Osteocyte (in vitro differentiated cells): ENCODE measurements around the gene MDM1. TPM values are rescaled to one million over a fixed set of nuclear protein-coding genes. Genes with fewer than 3 reads are reported as not detected.
A peak's percentile ranks its signal among the peaks of the same experiment; 100 is the strongest.

Experiments
- DNase-seq: peaks from one replicate; pipeline ENCODE4 v3.0.0; 2021; ENCODE audit warnings: mixed read lengths; ENCODE audit not compliant: unreplicated experiment; ENCODE audit errors: extremely low spot score
- H3K27ac Mint-ChIP-seq: one replicate; pipeline ENCODE4 v1.8.0; 2021; ENCODE audit warnings: mild to moderate bottlenecking, mixed read lengths; ENCODE audit not compliant: unreplicated experiment
- H3K27me3 Mint-ChIP-seq: one replicate; pipeline ENCODE4 v1.8.0; 2021; ENCODE audit warnings: mixed read lengths; ENCODE audit not compliant: unreplicated experiment
- H3K36me3 Mint-ChIP-seq: one replicate; pipeline ENCODE4 v1.8.0; 2021; ENCODE audit warnings: mixed read lengths; ENCODE audit not compliant: unreplicated experiment
- H3K4me1 Mint-ChIP-seq: one replicate; pipeline ENCODE4 v1.8.0; 2021; ENCODE audit warnings: mixed read lengths; ENCODE audit not compliant: unreplicated experiment
- H3K4me3 Mint-ChIP-seq: one replicate; pipeline ENCODE4 v1.8.0; 2021; ENCODE audit warnings: mild to moderate bottlenecking, moderate library complexity, mixed read lengths; ENCODE audit not compliant: unreplicated experiment
- H3K9me3 Mint-ChIP-seq: one replicate; pipeline ENCODE4 v1.8.0; 2021; ENCODE audit warnings: mixed read lengths; ENCODE audit not compliant: unreplicated experiment
- CTCF ChIP-seq: fragments of 200-600 bp; sonication (generic); IDR thresholded peaks from 2 replicates; pipeline ENCODE4 v1.5.0; 2021; ENCODE audit warnings: antibody characterized with exemption, mild to moderate bottlenecking, moderate library complexity
- total RNA-seq: library from RNA; stranded (reverse); gene quantifications from 2 replicates; pipeline ENCODE4 v1.2.1, GENCODE V29; 2021

MDM1 gene
- total RNA-seq, 1 donor from 2014 or later, result 10.9 TPM

DNA sequence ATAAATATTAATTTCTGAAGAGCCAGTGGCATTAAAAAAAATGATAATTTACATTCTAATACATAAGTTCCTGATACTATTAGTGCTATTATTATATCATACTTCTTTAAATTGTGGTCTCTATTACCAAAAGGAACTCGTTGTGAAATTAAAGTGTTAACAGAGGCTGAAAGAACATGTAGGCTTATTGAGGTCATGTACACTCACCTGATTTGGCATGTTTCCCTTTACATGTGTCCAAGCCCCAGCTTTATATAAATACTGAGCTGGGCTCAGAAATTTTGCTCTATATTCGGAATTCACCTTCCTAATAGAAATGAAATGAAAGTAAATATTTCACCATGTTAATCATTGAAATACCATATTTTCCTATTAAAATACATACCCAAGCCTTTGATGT lies 11.0 kb downstream of the MDM1 start:
- Mint-ChIP-seq H3K4me3 (no peak overlapping the region), H3K27me3 (no peaks in the 10 kb centered on the region), H3K27ac (no peak overlapping the region), H3K4me1 (peaks cover 4% of the 10 kb centered on the region), H3K36me3 (peaks cover 5% of the 10 kb centered on the region), H3K9me3 (no peaks in the 10 kb centered on the region)
- no peak for TF ChIP-seq CTCF
- DNase-seq, result no peak

DNA sequence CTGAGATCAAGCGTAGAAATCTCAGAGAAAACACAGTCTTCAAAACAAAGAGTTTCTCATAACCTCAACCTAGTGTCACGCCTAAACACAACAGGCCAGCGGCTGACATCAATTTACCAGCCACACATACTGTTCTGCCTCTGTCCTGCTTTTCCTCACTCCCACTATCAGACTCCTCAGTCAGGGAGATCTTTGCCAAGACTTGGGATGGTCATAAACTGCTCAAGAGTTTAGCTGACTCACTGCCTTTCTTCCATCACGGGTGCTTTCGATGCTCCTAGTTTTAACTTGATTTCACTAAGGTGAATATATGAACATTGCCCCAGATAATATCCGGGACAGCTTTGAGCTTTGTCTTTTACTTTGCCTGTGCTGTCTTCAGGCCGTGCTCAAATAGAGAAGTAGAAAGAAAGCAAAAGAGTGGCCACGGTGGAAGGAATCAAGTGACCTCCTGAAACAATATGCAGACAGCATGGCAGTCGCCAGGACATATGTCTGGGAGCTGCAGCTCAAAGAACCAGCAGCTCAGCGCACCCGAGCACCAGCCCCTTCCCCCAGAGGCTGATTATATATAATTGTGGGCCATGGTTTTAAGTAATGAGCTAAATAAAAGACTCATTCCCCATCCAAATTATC lies 12.1 kb downstream of the MDM1 start:
- no peak overlapping the region for H3K4me3 Mint-ChIP-seq
- no peaks in the 10 kb centered on the region for H3K9me3 Mint-ChIP-seq
- H3K27me3 Mint-ChIP-seq, result no peaks in the 10 kb centered on the region
- peaks cover 4% of the 10 kb centered on the region for H3K4me1 Mint-ChIP-seq
- peaks cover 6% of the 10 kb centered on the region for H3K36me3 Mint-ChIP-seq
- TF ChIP-seq CTCF, result no peak
- no peak overlapping the region for H3K27ac Mint-ChIP-seq
- DNase-seq, result no peak

- no peak overlapping the region for H3K27ac Mint-ChIP-seq
- TF ChIP-seq CTCF, result peak; percentile 75
- no peaks in the 10 kb centered on the region for H3K4me1 Mint-ChIP-seq
- no peak overlapping the region for H3K4me3 Mint-ChIP-seq
- no peak for DNase-seq
- H3K36me3 Mint-ChIP-seq, result peaks cover 8% of the 10 kb centered on the region
- no peaks in the 10 kb centered on the region for H3K9me3 Mint-ChIP-seq
- H3K27me3 Mint-ChIP-seq, result no peaks in the 10 kb centered on the region
Measured at GRCh38 chr12:68317047-68317667, 15.0 kb downstream of the MDM1 start.

DNA sequence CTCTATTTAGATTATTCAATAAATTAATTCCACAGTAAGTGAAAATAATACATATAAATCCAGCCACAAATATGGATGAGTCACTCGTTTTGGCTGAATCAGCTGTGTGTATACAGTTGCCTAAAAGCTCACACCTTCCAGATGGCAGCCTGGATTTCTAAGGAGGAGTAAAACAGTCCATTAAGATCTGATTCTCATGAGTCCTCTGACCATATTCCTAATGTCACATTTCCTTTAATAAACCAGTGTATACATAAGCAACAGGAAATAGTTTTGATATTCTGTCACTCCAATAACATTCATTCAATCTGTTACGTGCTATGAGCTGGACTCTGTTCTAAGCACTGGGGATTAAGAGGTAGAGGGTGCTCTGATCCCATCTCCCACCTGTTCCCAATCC lies 21.8 kb downstream of the MDM1 start:
- no peak for TF ChIP-seq CTCF
- Mint-ChIP-seq H3K36me3 (peaks cover 26% of the 10 kb centered on the region), H3K9me3 (no peaks in the 10 kb centered on the region), H3K27ac (no peak overlapping the region), H3K27me3 (no peaks in the 10 kb centered on the region), H3K4me3 (no peak overlapping the region), H3K4me1 (peaks cover 6% of the 10 kb centered on the region)
- no peak for DNase-seq

GRCh38 chr12:68306564-68306963 lies 25.6 kb downstream of the MDM1 start:
- peaks cover 6% of the 10 kb centered on the region for H3K4me1 Mint-ChIP-seq
- no peak overlapping the region for H3K4me3 Mint-ChIP-seq
- peaks cover 32% of the 10 kb centered on the region for H3K36me3 Mint-ChIP-seq
- no peak for DNase-seq
- no peak for TF ChIP-seq CTCF
- no peak overlapping the region for H3K27ac Mint-ChIP-seq
- no peaks in the 10 kb centered on the region for H3K9me3 Mint-ChIP-seq
- H3K27me3 Mint-ChIP-seq, result no peaks in the 10 kb centered on the region
